H9 (cell line): ENCODE results near the gene NUDT8. TPM values are rescaled to one million over a fixed set of nuclear protein-coding genes. Genes with fewer than 3 reads are reported as not detected.

Experiments used
- DNase-seq: peaks from one replicate; pipeline ENCODE4 v3.0.0-alpha.2; 2017
- H2AFZ ChIP-seq: one replicate; pipeline ENCODE4 v1.6.1; 2013; ENCODE audit warnings: mild to moderate bottlenecking, low read length, control low read depth, moderate library complexity
- H2AK5ac ChIP-seq: 2 replicates; pipeline ENCODE4 v1.6.1; 2013; ENCODE audit warnings: low read length, control low read depth, mixed read lengths; ENCODE audit not compliant: insufficient read length
- H2BK120ac ChIP-seq: one replicate; pipeline ENCODE4 v1.6.1; 2013; ENCODE audit warnings: low read depth, mild to moderate bottlenecking, low read length, control low read depth, inconsistent platforms; ENCODE audit not compliant: poor library complexity, severe bottlenecking
- H2BK12ac ChIP-seq: 2 replicates; pipeline ENCODE4 v1.6.1; 2013; ENCODE audit warnings: low read length, control low read depth, mixed read lengths, low read depth; ENCODE audit not compliant: insufficient read length
- H2BK15ac ChIP-seq: 2 replicates; pipeline ENCODE4 v1.6.1; 2013; ENCODE audit warnings: low read depth, low read length, control low read depth
- H2BK20ac ChIP-seq: one replicate; pipeline ENCODE4 v1.6.1; 2013; ENCODE audit warnings: low read depth, mild to moderate bottlenecking, low read length, control low read depth, inconsistent platforms; ENCODE audit not compliant: poor library complexity, severe bottlenecking
- H2BK5ac ChIP-seq: 2 replicates; pipeline ENCODE4 v1.6.1; 2013; ENCODE audit warnings: low read length, control low read depth, mixed read lengths; ENCODE audit not compliant: insufficient read length
- H3K14ac ChIP-seq: 2 replicates; pipeline ENCODE4 v1.6.1; 2013; ENCODE audit warnings: low read length, control low read depth; ENCODE audit not compliant: insufficient read depth
- H3K18ac ChIP-seq: 2 replicates; pipeline ENCODE4 v1.6.1; 2013; ENCODE audit warnings: low read depth, mild to moderate bottlenecking, mixed read lengths, low read length, control low read depth; ENCODE audit not compliant: insufficient read length
- H3K23ac ChIP-seq: 2 replicates; pipeline ENCODE4 v1.6.1; 2013; ENCODE audit warnings: low read length, control low read depth, mixed read lengths, low read depth; ENCODE audit not compliant: insufficient read length
- H3K23me2 ChIP-seq: 2 replicates; pipeline ENCODE4 v1.6.1; 2013; ENCODE audit warnings: low read depth, mild to moderate bottlenecking, mixed read lengths, low read length, control low read depth; ENCODE audit not compliant: insufficient read length, poor library complexity, severe bottlenecking
- H3K27ac ChIP-seq: 2 replicates; pipeline ENCODE4 v1.5.1; 2013; ENCODE audit warnings: low read length, control low read depth, mixed read lengths, low read depth; ENCODE audit not compliant: insufficient read length
- H3K27me3 ChIP-seq: 2 replicates; pipeline ENCODE4 v1.6.1; 2013; ENCODE audit warnings: low read length, control low read depth, inconsistent platforms; ENCODE audit not compliant: insufficient read depth
- H3K4ac ChIP-seq: 2 replicates; pipeline ENCODE4 v1.6.1; 2013; ENCODE audit warnings: low read depth, mild to moderate bottlenecking, control low read depth, inconsistent platforms, low read length, moderate library complexity
- H3K4me1 ChIP-seq: 2 replicates; pipeline ENCODE4 v1.6.1; 2013; ENCODE audit warnings: low read length, control low read depth, inconsistent platforms; ENCODE audit not compliant: insufficient read depth
- H3K4me2 ChIP-seq: 2 replicates; pipeline ENCODE4 v1.6.1; 2013; ENCODE audit warnings: low read length, control low read depth, mixed read lengths; ENCODE audit not compliant: insufficient read length, insufficient read depth
- H3K56ac ChIP-seq: 2 replicates; pipeline ENCODE4 v1.6.1; 2013; ENCODE audit warnings: low read depth, mild to moderate bottlenecking, mixed read lengths, low read length, control low read depth; ENCODE audit not compliant: insufficient read length
- H3K79me1 ChIP-seq: 2 replicates; pipeline ENCODE4 v1.6.1; 2013; ENCODE audit warnings: low read depth, mild to moderate bottlenecking, moderate library complexity, low read length, control low read depth, inconsistent platforms; ENCODE audit not compliant: insufficient read depth, poor library complexity, severe bottlenecking
- H3K79me2 ChIP-seq: 2 replicates; pipeline ENCODE4 v1.6.1; 2013; ENCODE audit warnings: low read length, control low read depth, inconsistent platforms; ENCODE audit not compliant: insufficient read depth
- H3K9ac ChIP-seq: 2 replicates; pipeline ENCODE4 v1.6.1; 2013; ENCODE audit warnings: low read length, control low read depth, mixed read lengths; ENCODE audit not compliant: insufficient read length; ENCODE audit errors: extremely low read depth
- H3K9me3 ChIP-seq: one replicate; pipeline ENCODE4 v1.6.1; 2013; ENCODE audit warnings: low read depth, low read length, inconsistent platforms; ENCODE audit not compliant: control insufficient read depth
- H3T11ph ChIP-seq: one replicate; pipeline ENCODE4 v1.6.1; 2013; ENCODE audit warnings: mild to moderate bottlenecking, low read length, control low read depth, inconsistent platforms
- H4K20me1 ChIP-seq: one replicate; pipeline ENCODE4 v1.6.1; 2013; ENCODE audit not compliant: control insufficient read depth, insufficient read length, insufficient read depth
- H4K5ac ChIP-seq: 2 replicates; pipeline ENCODE4 v1.6.1; 2013; ENCODE audit warnings: low read depth, mild to moderate bottlenecking, mixed read lengths, low read length, control low read depth; ENCODE audit not compliant: insufficient read length
- H4K8ac ChIP-seq: replicated peaks from 2 replicates; pipeline ENCODE4 v1.6.1; 2013; ENCODE audit warnings: low read length, control low read depth, mixed read lengths, low read depth; ENCODE audit not compliant: insufficient read length
- H4K91ac ChIP-seq: 2 replicates; pipeline ENCODE4 v1.6.1; 2013; ENCODE audit warnings: low read depth, mild to moderate bottlenecking, moderate library complexity, mixed read lengths, low read length, control low read depth; ENCODE audit not compliant: insufficient read length
- H3K27ac Mint-ChIP-seq, 3 experiments: 2 replicates in 2 of 3; 3 replicates in 1 of 3; pipeline ENCODE4 v1.8.0; 2020 to 2021; ENCODE audit warnings: mixed read lengths in 3 of 3, mild to moderate bottlenecking in 1 of 3, moderate library complexity in 1 of 3
- H3K27me3 Mint-ChIP-seq: 2 replicates; pipeline ENCODE4 v1.8.0; 2021; ENCODE audit warnings: low read depth, mild to moderate bottlenecking, moderate library complexity, mixed read lengths
- H3K36me3 Mint-ChIP-seq, 3 experiments: 2 replicates in 2 of 3; 3 replicates in 1 of 3; pipeline ENCODE4 v1.8.0; 2020 to 2021; ENCODE audit warnings: low read depth in 3 of 3, mixed read lengths in 3 of 3; ENCODE audit not compliant: insufficient read depth in 1 of 3
- H3K4me1 Mint-ChIP-seq, 2 experiments: 2 replicates each; pipeline ENCODE4 v1.8.0; 2020; ENCODE audit warnings: mixed read lengths in 2 of 2
- H3K4me3 Mint-ChIP-seq, 2 experiments: 2 replicates in 1 of 2; 3 replicates in 1 of 2; pipeline ENCODE4 v1.8.0; 2020 to 2021; ENCODE audit warnings: mild to moderate bottlenecking in 2 of 2, mixed read lengths in 2 of 2, moderate library complexity in 1 of 2
- H3K9me3 Mint-ChIP-seq, 2 experiments: 2 replicates in 1 of 2; 3 replicates in 1 of 2; pipeline ENCODE4 v1.8.0; 2020; ENCODE audit warnings: mild to moderate bottlenecking in 2 of 2, mixed read lengths in 2 of 2, moderate library complexity in 1 of 2
- CTCF ChIP-seq: fragments of 200-600 bp; sonication (generic); conservative IDR thresholded peaks from 3 replicates; pipeline ENCODE4 v1.8.0; 2021; ENCODE audit warnings: antibody characterized with exemption, mild to moderate bottlenecking
- WGBS: extraction: QIAGEN DNeasy Blood & Tissue Kit; methylation state at CpG from one replicate; pipeline ENCODE4 v1.1.7; 2013; ENCODE audit warnings: missing lambda C conversion rate, low lambda C conversion rate, mixed read lengths; ENCODE audit not compliant: insufficient read length; ENCODE audit errors: extremely low coverage; 5-methylcytosine and 5-hydroxymethylcytosine counted together
- total RNA-seq: library from RNA; stranded (reverse); gene quantifications from 2 replicates; pipeline ENCODE4 v1.2.1, GENCODE V29; 2021

The NUDT8 gene
- total RNA-seq, 1 experiment from 2014 or later, result 6.5 TPM

DNA sequence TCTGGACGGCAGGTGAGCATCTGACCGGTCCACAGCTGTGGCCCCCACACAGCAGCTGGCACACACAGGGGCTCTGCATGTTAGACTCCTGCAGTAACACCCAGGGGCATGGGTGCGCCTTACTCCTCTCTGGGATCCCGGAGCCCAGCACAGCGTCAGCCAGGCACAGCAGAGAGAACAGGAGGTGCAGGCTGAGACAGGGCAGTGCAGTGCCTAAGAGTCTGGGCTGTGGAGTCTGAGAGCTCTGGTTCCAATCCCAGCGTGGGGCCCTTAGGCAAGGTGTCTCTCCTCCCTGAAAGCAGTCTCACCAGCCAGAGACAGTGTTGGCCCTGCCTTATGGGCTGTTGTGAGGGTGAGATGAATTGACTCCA is 2.3 kb downstream of the NUDT8 start:
- no peaks in the 10 kb centered on the region for H3K27me3 ChIP-seq
- no peaks in the 10 kb centered on the region; the same call in 1 of the 2 replicates for H3K4me1 ChIP-seq
- H3K56ac ChIP-seq, result no peak overlapping the region
- WGBS, result no CpG with 5 or more reads among the region's 6 CpGs
- H3K4me3 Mint-ChIP-seq, result no peak overlapping the region
- H3K4me2 ChIP-seq, result no peak overlapping the region
- H4K8ac ChIP-seq, result no peak overlapping the region
- no peak overlapping the region for H2BK20ac ChIP-seq
- H3K27me3 Mint-ChIP-seq, result peaks cover 15% of the 10 kb centered on the region
- H3K36me3 Mint-ChIP-seq, result peaks cover 20 to 34% (median 31%) of the 10 kb centered on the region in 3 experiments
- no peaks in the 10 kb centered on the region for H4K20me1 ChIP-seq
- no peaks in the 10 kb centered on the region for H3K9me3 ChIP-seq
- peak overlapping the region; percentile 53 for H3K27ac ChIP-seq
- no peak overlapping the region for H4K91ac ChIP-seq
- H3K23me2 ChIP-seq, result no peaks in the 10 kb centered on the region
- H3K23ac ChIP-seq, result no peak overlapping the region
- no peak overlapping the region for H2AFZ ChIP-seq
- no peak for DNase-seq
- no peak overlapping the region for H4K5ac ChIP-seq
- H2BK12ac ChIP-seq, result no peak overlapping the region
- no peaks in the 10 kb centered on the region for H3K79me1 ChIP-seq
- H2BK5ac ChIP-seq, result no peak overlapping the region
- no peak overlapping the region for H2BK15ac ChIP-seq
- H3K14ac ChIP-seq, result no peak overlapping the region
- H3K18ac ChIP-seq, result no peak overlapping the region
- no peaks in the 10 kb centered on the region for H3K79me2 ChIP-seq
- H3K4ac ChIP-seq, result no peak overlapping the region
- H3K9me3 Mint-ChIP-seq, result peaks cover 0 to 6% of the 10 kb centered on the region in 2 experiments; a peak in 3 of 5 replicates
- TF ChIP-seq CTCF, result no peak
- no peak overlapping the region for H2BK120ac ChIP-seq
- H3T11ph ChIP-seq, result no peak overlapping the region
- no peak overlapping the region for H3K9ac ChIP-seq
- H3K4me1 Mint-ChIP-seq, result peaks cover 42 to 53% of the 10 kb centered on the region in 2 experiments
- peak overlapping the region in 1 of 3 experiments; percentile 92; a peak in 2 of 7 replicates for H3K27ac Mint-ChIP-seq
- no peak overlapping the region for H2AK5ac ChIP-seq
